Peyer's patch (tissue), 4 donors: ENCODE measurements around the gene LMF1. TPM values are rescaled to one million over a fixed set of nuclear protein-coding genes. Genes with fewer than 3 reads are reported as not detected.

Source experiments
- DNase-seq, 3 donors: peaks; one replicate each; pipeline ENCODE4 v3.0.0-alpha.2; 2017 to 2019
- H3K27ac ChIP-seq, 4 donors: fragments of 200-600 bp; sonication (generic); one replicate each; pipeline ENCODE4 v1.5.1; 2016 to 2019
- H3K27me3 ChIP-seq, 2 donors: fragments of 200-600 bp; sonication (generic); one replicate each; pipeline ENCODE4 v1.5.1; 2019
- H3K36me3 ChIP-seq, 3 donors: fragments of 200-600 bp; sonication (generic); one replicate each; pipeline ENCODE4 v1.5.1; 2016 to 2019
- H3K4me1 ChIP-seq, 4 donors: fragments of 200-600 bp; sonication (generic); one replicate each; pipeline ENCODE4 v1.5.1; 2016 to 2019
- H3K4me3 ChIP-seq, 4 donors: fragments of 200-600 bp; sonication (generic); 1 replicate in 3 of 4; 2 replicates in 1 of 4; pipeline ENCODE4 v1.5.1; 2016 to 2019; ENCODE audit warnings: mild to moderate bottlenecking in 1 of 4
- H3K9me3 ChIP-seq, 4 donors: fragments of 200-600 bp; sonication (generic); one replicate each; pipeline ENCODE4 v1.5.1; 2016 to 2019; ENCODE audit warnings: mild to moderate bottlenecking in 1 of 4
- POLR2A ChIP-seq, 2 donors: fragments of 450-650 bp; IDR thresholded peaks; one replicate each; pipeline ENCODE4 v1.5.1; 2017; ENCODE audit warnings: antibody characterized with exemption in 2 of 2, mild to moderate bottlenecking in 2 of 2, moderate library complexity in 2 of 2
- total RNA-seq, 4 donors: library from RNA; depleted of rRNA; stranded (reverse); fragments of >200 nt; gene quantifications; one replicate each; pipeline ENCODE4 v1.1.0, GENCODE V29; 2016
- TF ChIP-seq, protein P1 (sequence below), 6 experiments: fragments of 450-650 bp in 4 of 6; fragments of 200-600 bp in 2 of 6; sonication (generic) in 1 of 6; IDR thresholded peaks; one replicate each; pipeline ENCODE4 v1.5.1; 2017 to 2019; ENCODE audit warnings: antibody characterized with exemption in 6 of 6, mild to moderate bottlenecking in 3 of 6, moderate library complexity in 1 of 6

LMF1 gene
- total RNA-seq, 4 donors from 2014 or later = 16.3 to 85.4 (median 54.6) TPM

- TF ChIP-seq, protein P1, sequence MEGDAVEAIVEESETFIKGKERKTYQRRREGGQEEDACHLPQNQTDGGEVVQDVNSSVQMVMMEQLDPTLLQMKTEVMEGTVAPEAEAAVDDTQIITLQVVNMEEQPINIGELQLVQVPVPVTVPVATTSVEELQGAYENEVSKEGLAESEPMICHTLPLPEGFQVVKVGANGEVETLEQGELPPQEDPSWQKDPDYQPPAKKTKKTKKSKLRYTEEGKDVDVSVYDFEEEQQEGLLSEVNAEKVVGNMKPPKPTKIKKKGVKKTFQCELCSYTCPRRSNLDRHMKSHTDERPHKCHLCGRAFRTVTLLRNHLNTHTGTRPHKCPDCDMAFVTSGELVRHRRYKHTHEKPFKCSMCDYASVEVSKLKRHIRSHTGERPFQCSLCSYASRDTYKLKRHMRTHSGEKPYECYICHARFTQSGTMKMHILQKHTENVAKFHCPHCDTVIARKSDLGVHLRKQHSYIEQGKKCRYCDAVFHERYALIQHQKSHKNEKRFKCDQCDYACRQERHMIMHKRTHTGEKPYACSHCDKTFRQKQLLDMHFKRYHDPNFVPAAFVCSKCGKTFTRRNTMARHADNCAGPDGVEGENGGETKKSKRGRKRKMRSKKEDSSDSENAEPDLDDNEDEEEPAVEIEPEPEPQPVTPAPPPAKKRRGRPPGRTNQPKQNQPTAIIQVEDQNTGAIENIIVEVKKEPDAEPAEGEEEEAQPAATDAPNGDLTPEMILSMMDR (IDR thresholded peaks at IDR 0.05) = no peak
- no peak for TF ChIP-seq POLR2A (IDR thresholded peaks at IDR 0.05)
- Histone ChIP-seq H3K4me3 (no peak overlapping the region), H3K36me3 (no peaks in the 10 kb centered on the region), H3K9me3 (no peaks in the 10 kb centered on the region), H3K27me3 (no peaks in the 10 kb centered on the region), H3K4me1 (peaks cover 0 to 17% (median 0%) of the 10 kb centered on the region in 4 donors), H3K27ac (no peak overlapping the region)
- no peak for DNase-seq
These were observed 141.9 kb downstream of the LMF1 start for GRCh38 chr16:828891-829290.

GRCh38 chr16:827513-827912 lies 143.3 kb downstream of the LMF1 start:
- Histone ChIP-seq H3K36me3 (no peaks in the 10 kb centered on the region), H3K4me1 (peaks cover 0 to 12% (median 0%) of the 10 kb centered on the region in 4 donors), H3K27me3 (no peaks in the 10 kb centered on the region), H3K27ac (no peak overlapping the region), H3K9me3 (no peaks in the 10 kb centered on the region), H3K4me3 (no peak overlapping the region)
- DNase-seq = no peak
- TF ChIP-seq, protein P1 (IDR thresholded peaks at IDR 0.05) = no peak
- TF ChIP-seq POLR2A (IDR thresholded peaks at IDR 0.05) = no peak

- no peaks in the 10 kb centered on the region for H3K4me1 ChIP-seq
- DNase-seq = no peak
- no peaks in the 10 kb centered on the region for H3K27me3 ChIP-seq
- TF ChIP-seq, protein P1 (IDR thresholded peaks at IDR 0.05) = no peak
- TF ChIP-seq POLR2A (IDR thresholded peaks at IDR 0.05) = no peak
- no peaks in the 10 kb centered on the region for H3K36me3 ChIP-seq
- H3K27ac ChIP-seq = no peak overlapping the region
- H3K9me3 ChIP-seq = no peaks in the 10 kb centered on the region
- H3K4me3 ChIP-seq = no peak overlapping the region
These were observed 145.3 kb downstream of the LMF1 start for GRCh38 chr16:825341-826061.

GRCh38 chr16:824601-825000 lies 146.2 kb downstream of the LMF1 start:
- no peaks in the 10 kb centered on the region for H3K4me1 ChIP-seq
- no peak overlapping the region for H3K4me3 ChIP-seq
- H3K27me3 ChIP-seq = no peaks in the 10 kb centered on the region
- H3K36me3 ChIP-seq = no peaks in the 10 kb centered on the region
- no peak for DNase-seq
- no peak overlapping the region for H3K27ac ChIP-seq
- H3K9me3 ChIP-seq = no peaks in the 10 kb centered on the region
- TF ChIP-seq, protein P1 (IDR thresholded peaks at IDR 0.05) = no peak
- no peak for TF ChIP-seq POLR2A (IDR thresholded peaks at IDR 0.05)

DNA sequence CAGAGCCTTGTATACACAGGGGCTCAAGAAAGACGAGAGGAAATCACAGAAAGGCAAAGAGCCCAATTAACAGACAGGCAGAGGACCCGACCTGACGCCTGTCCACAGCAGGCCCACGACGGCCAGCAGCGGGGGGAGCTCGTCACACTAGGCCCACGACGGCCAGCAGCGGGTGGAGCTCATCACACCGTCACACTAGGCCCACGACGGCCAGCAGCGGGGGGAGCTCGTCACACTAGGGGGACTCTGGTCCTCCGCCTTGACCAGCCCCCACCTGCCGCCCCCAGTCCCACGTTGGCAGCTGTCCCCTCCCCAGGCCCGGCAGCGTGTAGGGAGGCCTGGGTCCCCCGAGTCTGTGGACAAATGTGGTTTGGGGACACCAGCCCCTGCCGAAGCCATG lies 146.6 kb downstream of the LMF1 start:
- H3K4me3 ChIP-seq = no peak overlapping the region
- H3K27me3 ChIP-seq = no peaks in the 10 kb centered on the region
- H3K36me3 ChIP-seq = no peaks in the 10 kb centered on the region
- H3K27ac ChIP-seq = no peak overlapping the region
- DNase-seq = no peak
- no peaks in the 10 kb centered on the region for H3K4me1 ChIP-seq
- TF ChIP-seq, protein P1 (IDR thresholded peaks at IDR 0.05) = no peak
- no peak for TF ChIP-seq POLR2A (IDR thresholded peaks at IDR 0.05)
- no peaks in the 10 kb centered on the region for H3K9me3 ChIP-seq
